Right lung (tissue), 5 donors: ENCODE results near the gene FAM89A. TPM values are rescaled to one million over a fixed set of nuclear protein-coding genes. Genes with fewer than 3 reads are reported as not detected.

Source experiments
- DNase-seq, 2 donors: peaks; one replicate each; pipeline ENCODE4 v3.0.0-alpha.2; 2013
- polyA plus RNA-seq, 5 donors: library from polyadenylated mRNA; unstranded; fragments of 120-200 nt; gene quantifications; one replicate each; pipeline versions ENCODE4 v1.2.1 to v1.2.3, GENCODE V29; 2013; ENCODE audit warnings: inconsistent platforms in 1 of 5, low replicate concordance in 1 of 5; ENCODE audit not compliant: insufficient read length in 5 of 5, insufficient read depth in 1 of 5

The FAM89A gene
- polyA plus RNA-seq, 5 donors: 14.9 to 24.7 (median 17.7) TPM

DNA sequence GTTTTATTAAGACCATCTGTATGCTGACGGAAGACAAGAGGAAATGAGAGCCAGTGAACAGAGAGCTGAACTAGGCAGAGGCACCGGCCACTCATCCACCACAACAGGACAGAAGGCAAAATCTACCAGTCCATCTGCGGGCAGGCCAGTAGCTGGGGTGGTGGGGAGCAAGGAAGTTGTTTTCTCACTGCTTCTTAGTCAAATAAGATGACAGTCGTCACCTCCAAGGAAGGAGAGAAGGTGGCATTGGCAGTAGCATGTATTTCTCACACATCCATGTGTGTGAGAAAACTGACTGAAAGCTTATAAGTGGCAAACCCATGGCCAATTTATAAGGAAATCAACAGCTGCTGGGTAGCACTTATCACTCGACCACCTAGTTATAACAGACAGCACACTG is 69.6 kb downstream of the FAM89A start:
- no peak for DNase-seq

Other genes with a start within 250 kb of the FAM89A start
- gene C1orf198, start 171.7 kb downstream of the FAM89A start, polyA plus RNA-seq: 10 to 100 TPM; 68.7 to 92.3 (median 80.9) TPM
- 10 to 100 TPM; 19.4 to 29.9 (median 28.4) TPM for gene TTC13, start 61.4 kb downstream of the FAM89A start, polyA plus RNA-seq
- gene ARV1, start 61.2 kb downstream of the FAM89A start, polyA plus RNA-seq: 10 to 100 TPM; 20.5 to 28.9 (median 25.6) TPM
- gene TRIM67, start 121.8 kb upstream of the FAM89A start, polyA plus RNA-seq: 1 to 10 TPM in 1 of 5 donors, under 1 TPM in 4; 0.34 to 1.4 (median 0.69) TPM
- 10 to 100 TPM; 61.1 to 86.4 (median 76.9) TPM for gene GNPAT, start 201.0 kb upstream of the FAM89A start, polyA plus RNA-seq